ENCODE measurements around the gene KRTAP10-5.

DNA sequence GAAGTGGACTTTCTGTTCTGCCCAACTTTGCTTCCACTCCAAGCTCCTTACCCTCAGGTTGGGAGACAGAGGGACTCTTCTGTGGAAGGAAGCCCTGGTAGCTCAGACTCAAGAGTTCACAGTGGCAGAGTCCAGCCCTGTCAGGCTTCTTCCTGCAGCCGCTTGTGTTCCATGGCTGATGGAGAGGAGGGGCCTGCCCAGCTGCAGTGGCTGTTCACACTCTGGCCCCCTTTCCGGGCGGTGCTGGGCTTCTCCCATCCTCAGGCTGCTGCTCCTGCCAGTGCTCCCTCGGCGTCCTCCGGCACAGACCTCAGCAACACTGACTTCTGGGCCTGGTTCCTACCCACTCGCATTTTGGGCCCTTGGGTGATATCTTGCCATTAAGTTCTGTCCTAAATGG is 44.4 kb downstream of the KRTAP10-5 start:
- TF ChIP-seq IFI16 (CRISPR knock-in tag; IDR thresholded peaks at IDR 0.05) (no peak), MTA3 (IDR thresholded peaks at IDR 0.05; ENCODE audit: borderline replicate concordance) (no peak), GATAD2B (IDR thresholded peaks at IDR 0.05; ENCODE audit: borderline replicate concordance) (no peak), FOXM1 (IDR thresholded peaks at IDR 0.05; ENCODE audit: low read depth) (no peak), FOXM1 (CRISPR knock-in tag; IDR thresholded peaks at IDR 0.05; ENCODE audit: low read depth) (no peak), KDM1A (IDR thresholded peaks at IDR 0.05) (no peak)
- TF ChIP-seq, protein P1, sequence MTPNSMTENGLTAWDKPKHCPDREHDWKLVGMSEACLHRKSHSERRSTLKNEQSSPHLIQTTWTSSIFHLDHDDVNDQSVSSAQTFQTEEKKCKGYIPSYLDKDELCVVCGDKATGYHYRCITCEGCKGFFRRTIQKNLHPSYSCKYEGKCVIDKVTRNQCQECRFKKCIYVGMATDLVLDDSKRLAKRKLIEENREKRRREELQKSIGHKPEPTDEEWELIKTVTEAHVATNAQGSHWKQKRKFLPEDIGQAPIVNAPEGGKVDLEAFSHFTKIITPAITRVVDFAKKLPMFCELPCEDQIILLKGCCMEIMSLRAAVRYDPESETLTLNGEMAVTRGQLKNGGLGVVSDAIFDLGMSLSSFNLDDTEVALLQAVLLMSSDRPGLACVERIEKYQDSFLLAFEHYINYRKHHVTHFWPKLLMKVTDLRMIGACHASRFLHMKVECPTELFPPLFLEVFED (CRISPR knock-in tag; conservative IDR thresholded peaks at IDR 0.05): no peak
- TF ChIP-seq, protein P2, sequence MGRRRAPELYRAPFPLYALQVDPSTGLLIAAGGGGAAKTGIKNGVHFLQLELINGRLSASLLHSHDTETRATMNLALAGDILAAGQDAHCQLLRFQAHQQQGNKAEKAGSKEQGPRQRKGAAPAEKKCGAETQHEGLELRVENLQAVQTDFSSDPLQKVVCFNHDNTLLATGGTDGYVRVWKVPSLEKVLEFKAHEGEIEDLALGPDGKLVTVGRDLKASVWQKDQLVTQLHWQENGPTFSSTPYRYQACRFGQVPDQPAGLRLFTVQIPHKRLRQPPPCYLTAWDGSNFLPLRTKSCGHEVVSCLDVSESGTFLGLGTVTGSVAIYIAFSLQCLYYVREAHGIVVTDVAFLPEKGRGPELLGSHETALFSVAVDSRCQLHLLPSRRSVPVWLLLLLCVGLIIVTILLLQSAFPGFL (CRISPR knock-in tag; IDR thresholded peaks at IDR 0.05): no peak
- TF ChIP-seq, protein P3, sequence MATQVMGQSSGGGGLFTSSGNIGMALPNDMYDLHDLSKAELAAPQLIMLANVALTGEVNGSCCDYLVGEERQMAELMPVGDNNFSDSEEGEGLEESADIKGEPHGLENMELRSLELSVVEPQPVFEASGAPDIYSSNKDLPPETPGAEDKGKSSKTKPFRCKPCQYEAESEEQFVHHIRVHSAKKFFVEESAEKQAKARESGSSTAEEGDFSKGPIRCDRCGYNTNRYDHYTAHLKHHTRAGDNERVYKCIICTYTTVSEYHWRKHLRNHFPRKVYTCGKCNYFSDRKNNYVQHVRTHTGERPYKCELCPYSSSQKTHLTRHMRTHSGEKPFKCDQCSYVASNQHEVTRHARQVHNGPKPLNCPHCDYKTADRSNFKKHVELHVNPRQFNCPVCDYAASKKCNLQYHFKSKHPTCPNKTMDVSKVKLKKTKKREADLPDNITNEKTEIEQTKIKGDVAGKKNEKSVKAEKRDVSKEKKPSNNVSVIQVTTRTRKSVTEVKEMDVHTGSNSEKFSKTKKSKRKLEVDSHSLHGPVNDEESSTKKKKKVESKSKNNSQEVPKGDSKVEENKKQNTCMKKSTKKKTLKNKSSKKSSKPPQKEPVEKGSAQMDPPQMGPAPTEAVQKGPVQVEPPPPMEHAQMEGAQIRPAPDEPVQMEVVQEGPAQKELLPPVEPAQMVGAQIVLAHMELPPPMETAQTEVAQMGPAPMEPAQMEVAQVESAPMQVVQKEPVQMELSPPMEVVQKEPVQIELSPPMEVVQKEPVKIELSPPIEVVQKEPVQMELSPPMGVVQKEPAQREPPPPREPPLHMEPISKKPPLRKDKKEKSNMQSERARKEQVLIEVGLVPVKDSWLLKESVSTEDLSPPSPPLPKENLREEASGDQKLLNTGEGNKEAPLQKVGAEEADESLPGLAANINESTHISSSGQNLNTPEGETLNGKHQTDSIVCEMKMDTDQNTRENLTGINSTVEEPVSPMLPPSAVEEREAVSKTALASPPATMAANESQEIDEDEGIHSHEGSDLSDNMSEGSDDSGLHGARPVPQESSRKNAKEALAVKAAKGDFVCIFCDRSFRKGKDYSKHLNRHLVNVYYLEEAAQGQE (IDR thresholded peaks at IDR 0.05; ENCODE audit: borderline replicate concordance): no peak
- TF ChIP-seq, protein P3 (CRISPR knock-in tag; IDR thresholded peaks at IDR 0.05; ENCODE audit: low read depth): no peak
- TF ChIP-seq, protein P4, sequence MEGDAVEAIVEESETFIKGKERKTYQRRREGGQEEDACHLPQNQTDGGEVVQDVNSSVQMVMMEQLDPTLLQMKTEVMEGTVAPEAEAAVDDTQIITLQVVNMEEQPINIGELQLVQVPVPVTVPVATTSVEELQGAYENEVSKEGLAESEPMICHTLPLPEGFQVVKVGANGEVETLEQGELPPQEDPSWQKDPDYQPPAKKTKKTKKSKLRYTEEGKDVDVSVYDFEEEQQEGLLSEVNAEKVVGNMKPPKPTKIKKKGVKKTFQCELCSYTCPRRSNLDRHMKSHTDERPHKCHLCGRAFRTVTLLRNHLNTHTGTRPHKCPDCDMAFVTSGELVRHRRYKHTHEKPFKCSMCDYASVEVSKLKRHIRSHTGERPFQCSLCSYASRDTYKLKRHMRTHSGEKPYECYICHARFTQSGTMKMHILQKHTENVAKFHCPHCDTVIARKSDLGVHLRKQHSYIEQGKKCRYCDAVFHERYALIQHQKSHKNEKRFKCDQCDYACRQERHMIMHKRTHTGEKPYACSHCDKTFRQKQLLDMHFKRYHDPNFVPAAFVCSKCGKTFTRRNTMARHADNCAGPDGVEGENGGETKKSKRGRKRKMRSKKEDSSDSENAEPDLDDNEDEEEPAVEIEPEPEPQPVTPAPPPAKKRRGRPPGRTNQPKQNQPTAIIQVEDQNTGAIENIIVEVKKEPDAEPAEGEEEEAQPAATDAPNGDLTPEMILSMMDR (IDR thresholded peaks at IDR 0.05 in 2 of 3, conservative IDR thresholded peaks at IDR 0.05 in 1 of 3; ENCODE audit: insufficient read depth in 2 of 3, low read depth in 1 of 3, low read length in 3 of 3): no peak
